Measurements from ENCODE around the gene WDR89. TPM values are rescaled to one million over a fixed set of nuclear protein-coding genes. Genes with fewer than 3 reads are reported as not detected.

WDR89 gene
- polyA plus RNA-seq, 1 of the 3 experiments (the other 2 are of a cell fraction) = 2.6 TPM

DNA sequence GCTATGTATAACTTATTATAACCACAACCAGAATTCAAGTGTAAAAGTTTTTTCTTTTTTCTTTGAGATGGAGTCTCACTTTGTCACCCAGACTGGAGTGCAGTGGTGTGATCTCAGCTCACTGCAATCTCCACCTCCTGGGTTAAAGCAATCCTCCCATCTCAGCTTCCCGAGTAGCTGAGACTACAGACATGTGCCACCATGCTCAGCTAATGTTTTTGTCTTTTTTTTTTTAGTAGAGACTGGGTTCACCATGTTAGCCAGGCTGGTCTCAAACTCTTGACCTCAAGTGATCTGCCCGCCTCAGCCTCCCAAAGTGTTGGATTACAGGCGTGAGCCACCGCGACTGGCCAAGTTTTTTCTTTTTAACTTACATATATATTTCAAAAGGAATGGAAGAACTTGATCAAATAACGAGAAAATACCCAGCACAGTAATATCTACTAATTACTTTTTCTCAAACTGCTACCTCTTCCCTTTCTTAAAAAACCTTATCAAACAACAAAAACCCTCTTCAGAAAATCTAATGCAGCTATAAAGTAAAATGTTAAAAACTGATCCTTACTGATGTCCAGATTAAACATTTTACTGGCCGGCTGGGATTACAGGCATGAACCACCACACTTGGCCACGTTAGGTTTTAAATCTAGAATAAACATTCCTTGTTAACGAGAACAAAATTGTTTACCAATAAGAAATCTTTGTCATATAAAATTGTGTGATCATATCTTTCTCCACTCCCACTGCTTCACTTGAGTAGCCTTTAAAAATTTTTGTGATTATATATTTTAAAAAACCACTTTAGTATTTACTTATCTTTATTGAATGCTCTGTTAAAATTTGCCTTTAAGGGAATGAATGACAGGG, 41.3 kb upstream of the WDR89 start:
- POLR2A ChIA-PET = no interaction called here
- H3K27ac ChIP-seq (ENCODE audit: low read depth in 2 of 2, low read length in 1 of 2) = no peak overlapping the region
- H3K36me3 ChIP-seq (replicated peaks in 1 of 2; ENCODE audit: control insufficient read depth in 1 of 2, insufficient read depth in 2 of 2, low read length in 1 of 2) = peaks cover 0 to 15% of the 10 kb centered on the region in 2 experiments
- H4K20me1 ChIP-seq (ENCODE audit: insufficient read depth) = no peaks in the 10 kb centered on the region
- H3K9me3 ChIP-seq = no peaks in the 10 kb centered on the region
- no peak overlapping the region for H3K4me2 ChIP-seq
- 93% methylated on average over 9 of the region's 9 CpGs for WGBS (ENCODE audit: low lambda C conversion rate)
- no peaks in the 10 kb centered on the region for H3K27me3 ChIP-seq (ENCODE audit: insufficient read depth)
- TF ChIP-seq RCOR1 (IDR thresholded peaks at IDR 0.05; ENCODE audit: low read length) = no peak
- TF ChIP-seq, protein P1, sequence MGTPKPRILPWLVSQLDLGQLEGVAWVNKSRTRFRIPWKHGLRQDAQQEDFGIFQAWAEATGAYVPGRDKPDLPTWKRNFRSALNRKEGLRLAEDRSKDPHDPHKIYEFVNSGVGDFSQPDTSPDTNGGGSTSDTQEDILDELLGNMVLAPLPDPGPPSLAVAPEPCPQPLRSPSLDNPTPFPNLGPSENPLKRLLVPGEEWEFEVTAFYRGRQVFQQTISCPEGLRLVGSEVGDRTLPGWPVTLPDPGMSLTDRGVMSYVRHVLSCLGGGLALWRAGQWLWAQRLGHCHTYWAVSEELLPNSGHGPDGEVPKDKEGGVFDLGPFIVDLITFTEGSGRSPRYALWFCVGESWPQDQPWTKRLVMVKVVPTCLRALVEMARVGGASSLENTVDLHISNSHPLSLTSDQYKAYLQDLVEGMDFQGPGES (IDR thresholded peaks at IDR 0.05; ENCODE audit: low read depth, low read length) = no peak
- TF ChIP-seq, protein P2, sequence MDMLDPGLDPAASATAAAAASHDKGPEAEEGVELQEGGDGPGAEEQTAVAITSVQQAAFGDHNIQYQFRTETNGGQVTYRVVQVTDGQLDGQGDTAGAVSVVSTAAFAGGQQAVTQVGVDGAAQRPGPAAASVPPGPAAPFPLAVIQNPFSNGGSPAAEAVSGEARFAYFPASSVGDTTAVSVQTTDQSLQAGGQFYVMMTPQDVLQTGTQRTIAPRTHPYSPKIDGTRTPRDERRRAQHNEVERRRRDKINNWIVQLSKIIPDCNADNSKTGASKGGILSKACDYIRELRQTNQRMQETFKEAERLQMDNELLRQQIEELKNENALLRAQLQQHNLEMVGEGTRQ (IDR thresholded peaks at IDR 0.05; ENCODE audit: borderline replicate concordance, low read depth, low read length) = no peak
- TF ChIP-seq RAD21 (IDR thresholded peaks at IDR 0.05; ENCODE audit: low read length) = no peak
- no peak for TF ChIP-seq EZH2phosphoT487 (IDR thresholded peaks at IDR 0.05; ENCODE audit: borderline replicate concordance, low read depth)
- TF ChIP-seq RXRA (IDR thresholded peaks at IDR 0.05; ENCODE audit: borderline replicate concordance, low read depth) = no peak
- no peak for TF ChIP-seq JUND (IDR thresholded peaks at IDR 0.05)
- no peak for TF ChIP-seq YY1 (IDR thresholded peaks at IDR 0.05; ENCODE audit: low read depth)
- H3K4me1 ChIP-seq (ENCODE audit: control insufficient read depth in 1 of 2, insufficient read depth in 2 of 2, low read depth in 1 of 2, low read length in 1 of 2) = no peaks in the 10 kb centered on the region
- no peak overlapping the region for H2AFZ ChIP-seq (ENCODE audit: low read depth)
- DNase-seq = no peak
- H3K9ac ChIP-seq = no peak overlapping the region
- H3F3A ChIP-seq (replicated peaks; ENCODE audit: insufficient read depth) = no peaks in the 10 kb centered on the region
- CTCF ChIA-PET = interaction anchor here (1.2 kb wide), 2 partner anchors 14 to 43 kb away, joined by 3 read pairs; no protein-coding TSS in a partner anchor
- no peaks in the 10 kb centered on the region for H3K9me2 ChIP-seq
- H3K4me3 ChIP-seq (ENCODE audit: low read depth in 2 of 2, low read length in 1 of 2) = no peak overlapping the region
- H3K79me2 ChIP-seq (ENCODE audit: insufficient read depth) = no peaks in the 10 kb centered on the region

DNA sequence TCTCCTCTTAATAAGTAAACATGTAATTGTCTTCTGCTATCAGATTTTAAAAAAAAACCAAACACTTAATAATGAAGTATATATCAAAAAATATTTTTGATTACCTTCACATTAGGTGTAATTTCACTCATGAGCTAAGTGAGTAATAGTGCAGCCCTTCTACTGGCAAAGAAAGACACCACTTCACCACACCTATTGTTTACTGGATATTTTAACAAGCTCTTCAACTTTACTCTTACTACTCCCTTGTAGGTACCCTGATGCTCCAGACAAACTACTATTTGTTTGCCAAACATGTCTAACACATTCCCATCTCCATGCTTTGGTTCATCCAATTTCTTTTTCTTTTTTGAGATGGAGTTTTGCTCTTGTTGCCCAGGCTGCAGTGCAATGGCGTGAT, 36.9 kb upstream of the WDR89 start:
- H3F3A ChIP-seq (replicated peaks; ENCODE audit: insufficient read depth) = no peaks in the 10 kb centered on the region
- H3K36me3 ChIP-seq (replicated peaks in 1 of 2; ENCODE audit: control insufficient read depth in 1 of 2, insufficient read depth in 2 of 2, low read length in 1 of 2) = peaks cover 0 to 15% of the 10 kb centered on the region in 2 experiments
- no peak overlapping the region for H3K9ac ChIP-seq
- H3K4me3 ChIP-seq (ENCODE audit: low read depth in 2 of 2, low read length in 1 of 2) = no peak overlapping the region
- H3K4me1 ChIP-seq (ENCODE audit: control insufficient read depth in 1 of 2, insufficient read depth in 2 of 2, low read depth in 1 of 2, low read length in 1 of 2) = no peaks in the 10 kb centered on the region
- ChIA-PET CTCF (interaction anchor here (0.8 kb wide), 1 partner anchor 290 kb away, joined by 3 read pairs; no protein-coding TSS in a partner anchor), POLR2A (no interaction called here)
- H3K4me2 ChIP-seq = no peak overlapping the region
- no peaks in the 10 kb centered on the region for H3K9me2 ChIP-seq
- H2AFZ ChIP-seq (ENCODE audit: low read depth) = no peak overlapping the region
- no peak for DNase-seq
- no peaks in the 10 kb centered on the region for H3K79me2 ChIP-seq (ENCODE audit: insufficient read depth)
- no peaks in the 10 kb centered on the region for H3K9me3 ChIP-seq
- H3K27ac ChIP-seq (ENCODE audit: low read depth in 2 of 2, low read length in 1 of 2) = 0 out of 4 replicates have a peak overlapping the region, but pooled peaks of 1 of the 2 experiments have one; percentile 2
- H3K27me3 ChIP-seq (ENCODE audit: insufficient read depth) = no peaks in the 10 kb centered on the region
- TF ChIP-seq, protein P3, sequence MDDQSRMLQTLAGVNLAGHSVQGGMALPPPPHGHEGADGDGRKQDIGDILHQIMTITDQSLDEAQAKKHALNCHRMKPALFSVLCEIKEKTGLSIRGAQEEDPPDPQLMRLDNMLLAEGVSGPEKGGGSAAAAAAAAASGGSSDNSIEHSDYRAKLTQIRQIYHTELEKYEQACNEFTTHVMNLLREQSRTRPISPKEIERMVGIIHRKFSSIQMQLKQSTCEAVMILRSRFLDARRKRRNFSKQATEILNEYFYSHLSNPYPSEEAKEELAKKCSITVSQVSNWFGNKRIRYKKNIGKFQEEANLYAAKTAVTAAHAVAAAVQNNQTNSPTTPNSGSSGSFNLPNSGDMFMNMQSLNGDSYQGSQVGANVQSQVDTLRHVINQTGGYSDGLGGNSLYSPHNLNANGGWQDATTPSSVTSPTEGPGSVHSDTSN (IDR thresholded peaks at IDR 0.05) = no peak
- TF ChIP-seq SIN3A (IDR thresholded peaks at IDR 0.05; ENCODE audit: borderline replicate concordance, low read depth, low read length) (no peak), FOXJ3 (CRISPR knock-in tag; IDR thresholded peaks at IDR 0.05) (no peak), NFIC (IDR thresholded peaks at IDR 0.05; ENCODE audit: borderline replicate concordance) (no peak), JUND (IDR thresholded peaks at IDR 0.05) (no peak), GATA2 (CRISPR knock-in tag; IDR thresholded peaks at IDR 0.05) (no peak), NRF1 (IDR thresholded peaks at IDR 0.05; ENCODE audit: low read depth, low read length) (no peak), TCF12 (IDR thresholded peaks at IDR 0.05) (no peak)
- TF ChIP-seq, protein P4, sequence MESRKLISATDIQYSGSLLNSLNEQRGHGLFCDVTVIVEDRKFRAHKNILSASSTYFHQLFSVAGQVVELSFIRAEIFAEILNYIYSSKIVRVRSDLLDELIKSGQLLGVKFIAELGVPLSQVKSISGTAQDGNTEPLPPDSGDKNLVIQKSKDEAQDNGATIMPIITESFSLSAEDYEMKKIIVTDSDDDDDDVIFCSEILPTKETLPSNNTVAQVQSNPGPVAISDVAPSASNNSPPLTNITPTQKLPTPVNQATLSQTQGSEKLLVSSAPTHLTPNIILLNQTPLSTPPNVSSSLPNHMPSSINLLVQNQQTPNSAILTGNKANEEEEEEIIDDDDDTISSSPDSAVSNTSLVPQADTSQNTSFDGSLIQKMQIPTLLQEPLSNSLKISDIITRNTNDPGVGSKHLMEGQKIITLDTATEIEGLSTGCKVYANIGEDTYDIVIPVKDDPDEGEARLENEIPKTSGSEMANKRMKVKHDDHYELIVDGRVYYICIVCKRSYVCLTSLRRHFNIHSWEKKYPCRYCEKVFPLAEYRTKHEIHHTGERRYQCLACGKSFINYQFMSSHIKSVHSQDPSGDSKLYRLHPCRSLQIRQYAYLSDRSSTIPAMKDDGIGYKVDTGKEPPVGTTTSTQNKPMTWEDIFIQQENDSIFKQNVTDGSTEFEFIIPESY (IDR thresholded peaks at IDR 0.05; ENCODE audit: borderline replicate concordance, low read depth) = no peak
- TF ChIP-seq, protein P5, sequence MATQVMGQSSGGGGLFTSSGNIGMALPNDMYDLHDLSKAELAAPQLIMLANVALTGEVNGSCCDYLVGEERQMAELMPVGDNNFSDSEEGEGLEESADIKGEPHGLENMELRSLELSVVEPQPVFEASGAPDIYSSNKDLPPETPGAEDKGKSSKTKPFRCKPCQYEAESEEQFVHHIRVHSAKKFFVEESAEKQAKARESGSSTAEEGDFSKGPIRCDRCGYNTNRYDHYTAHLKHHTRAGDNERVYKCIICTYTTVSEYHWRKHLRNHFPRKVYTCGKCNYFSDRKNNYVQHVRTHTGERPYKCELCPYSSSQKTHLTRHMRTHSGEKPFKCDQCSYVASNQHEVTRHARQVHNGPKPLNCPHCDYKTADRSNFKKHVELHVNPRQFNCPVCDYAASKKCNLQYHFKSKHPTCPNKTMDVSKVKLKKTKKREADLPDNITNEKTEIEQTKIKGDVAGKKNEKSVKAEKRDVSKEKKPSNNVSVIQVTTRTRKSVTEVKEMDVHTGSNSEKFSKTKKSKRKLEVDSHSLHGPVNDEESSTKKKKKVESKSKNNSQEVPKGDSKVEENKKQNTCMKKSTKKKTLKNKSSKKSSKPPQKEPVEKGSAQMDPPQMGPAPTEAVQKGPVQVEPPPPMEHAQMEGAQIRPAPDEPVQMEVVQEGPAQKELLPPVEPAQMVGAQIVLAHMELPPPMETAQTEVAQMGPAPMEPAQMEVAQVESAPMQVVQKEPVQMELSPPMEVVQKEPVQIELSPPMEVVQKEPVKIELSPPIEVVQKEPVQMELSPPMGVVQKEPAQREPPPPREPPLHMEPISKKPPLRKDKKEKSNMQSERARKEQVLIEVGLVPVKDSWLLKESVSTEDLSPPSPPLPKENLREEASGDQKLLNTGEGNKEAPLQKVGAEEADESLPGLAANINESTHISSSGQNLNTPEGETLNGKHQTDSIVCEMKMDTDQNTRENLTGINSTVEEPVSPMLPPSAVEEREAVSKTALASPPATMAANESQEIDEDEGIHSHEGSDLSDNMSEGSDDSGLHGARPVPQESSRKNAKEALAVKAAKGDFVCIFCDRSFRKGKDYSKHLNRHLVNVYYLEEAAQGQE (IDR thresholded peaks at IDR 0.05; ENCODE audit: low read depth, low read length) = no peak
- WGBS (ENCODE audit: low lambda C conversion rate) = 100% methylated on average over 1 of the region's 1 CpG
- H4K20me1 ChIP-seq (ENCODE audit: insufficient read depth) = no peaks in the 10 kb centered on the region

Data from SK-N-SH (cell line).